K562 (cell line): ENCODE measurements around the gene ZC3H6. TPM values are rescaled to one million over a fixed set of nuclear protein-coding genes. Genes with fewer than 3 reads are reported as not detected.
A peak's percentile ranks its signal among the peaks of the same experiment; 100 is the strongest.

Source experiments
- ATAC-seq: fragments of 200-7000 bp; cut with Tn5 transposase; 3 replicates; pipeline ENCODE4 v1.9.1; 2020; ENCODE audit warnings: moderate library complexity
- BruUV-seq: library from RNA; stranded (reverse); fragments of 400-500 nt; replicated peaks from 2 replicates; lab custom pipeline; 2021; lab: Mats Ljungman, UMichigan
- CTCF ChIA-PET: fragments of 300-600 bp; formaldehyde crosslinking; extraction: SDS; loops from one replicate; lab custom pipeline; 2021; ENCODE audit warnings: low intra/inter-chr PET ratio; lab: Yijun Ruan, JAX
- POLR2A ChIA-PET: fragments of 300-600, 350-650 bp; sonication (Branson Sonifier 250); formaldehyde crosslinking; extraction: SDS; loops from one replicate; lab custom pipeline; 2021; ENCODE audit warnings: antibody characterized with exemption, inconsistent platforms; lab: Yijun Ruan, JAX
- DNase-seq, 4 experiments: peaks; one replicate each; pipeline versions ENCODE4 v3.0.0 to v3.0.0-alpha.2; 2011 to 2018; ENCODE audit warnings: low spot score in 3 of 4, mixed read lengths in 3 of 4; ENCODE audit errors: extremely low read depth in 1 of 4
- FAIRE-seq: peaks from 2 replicates; lab custom pipeline; 2011; peaks lifted over from hg19 to GRCh38; lab: Jason Lieb, UNC
- H2AFZ ChIP-seq: 2 replicates; pipeline ENCODE4 v1.6.0; 2011; ENCODE audit warnings: low read depth, low read length, control low read depth, inconsistent platforms
- H3K27ac ChIP-seq: fragments of 200-600 bp; 3 replicates; pipeline ENCODE4 v1.8.0; 2011; ENCODE audit warnings: low read depth, mild to moderate bottlenecking, control low read depth, inconsistent platforms, low read length, moderate library complexity, mixed read lengths; ENCODE audit errors: extremely low read depth
- H3K27me3 ChIP-seq, 2 experiments: fragments of 300-600 bp in 1 of 2; 2 replicates in 1 of 2; 3 replicates in 1 of 2; pipeline versions ENCODE4 v1.6.0 to v1.8.0; 2011; ENCODE audit warnings: inconsistent platforms in 2 of 2, low read length in 2 of 2, mild to moderate bottlenecking in 1 of 2, mixed read lengths in 1 of 2, moderate library complexity in 1 of 2; ENCODE audit not compliant: control insufficient read depth in 2 of 2, insufficient read depth in 2 of 2
- H3K36me3 ChIP-seq: fragments of 300-600 bp; 3 replicates; pipeline ENCODE4 v1.8.0; 2011; ENCODE audit warnings: mild to moderate bottlenecking, low read length, inconsistent platforms; ENCODE audit not compliant: control insufficient read depth, insufficient read depth
- H3K4me1 ChIP-seq, 2 experiments: fragments of 200-600 bp in 1 of 2; replicated peaks in 1 of 2; 2 replicates in 1 of 2; 3 replicates in 1 of 2; pipeline versions ENCODE4 v1.5.1 to v1.8.0; 2011; ENCODE audit warnings: inconsistent platforms in 2 of 2, low read length in 2 of 2, mild to moderate bottlenecking in 1 of 2, mixed read lengths in 1 of 2, moderate library complexity in 1 of 2; ENCODE audit not compliant: control insufficient read depth in 2 of 2, insufficient read depth in 2 of 2
- H3K4me2 ChIP-seq: 2 replicates; pipeline ENCODE4 v1.6.1; 2011; ENCODE audit warnings: low read length, control low read depth, inconsistent platforms, mixed read lengths; ENCODE audit not compliant: insufficient read depth
- H3K4me3 ChIP-seq: fragments of 200-600 bp; sonication (generic), shearing (Covaris generic); 2 replicates; pipeline ENCODE4 v1.5.1; 2016; ENCODE audit warnings: control low read depth, inconsistent platforms
- H3K79me2 ChIP-seq: fragments of 200-600 bp; 3 replicates; pipeline ENCODE4 v1.8.0; 2011; ENCODE audit warnings: low read length, inconsistent platforms; ENCODE audit not compliant: control insufficient read depth, insufficient read depth
- H3K9ac ChIP-seq, 2 experiments: 2 replicates each; pipeline versions ENCODE4 v1.6.0 to v1.6.1; 2011; ENCODE audit warnings: low read depth in 2 of 2, low read length in 2 of 2, control low read depth in 1 of 2, inconsistent platforms in 1 of 2, mild to moderate bottlenecking in 1 of 2, mixed read lengths in 1 of 2; ENCODE audit not compliant: insufficient read depth in 1 of 2
- H3K9me1 ChIP-seq: one replicate; pipeline ENCODE4 v1.6.0; 2011; ENCODE audit warnings: inconsistent platforms, mild to moderate bottlenecking, low read length, moderate library complexity; ENCODE audit not compliant: control insufficient read depth, insufficient read depth
- H3K9me3 ChIP-seq: replicated peaks from 2 replicates; pipeline ENCODE4 v1.5.1; 2011; ENCODE audit warnings: low read depth, low read length, inconsistent platforms; ENCODE audit not compliant: control insufficient read depth, insufficient read depth
- H4K20me1 ChIP-seq: replicated peaks from 2 replicates; pipeline ENCODE4 v1.6.1; 2011; ENCODE audit warnings: low read length, inconsistent platforms, mixed read lengths; ENCODE audit not compliant: control insufficient read depth, insufficient read depth
- ATF6 ChIP-seq: sonication (generic); formaldehyde crosslinking; IDR thresholded peaks from 2 replicates; pipeline ENCODE4 v1.4.0; 2020; ENCODE audit warnings: mild to moderate bottlenecking, missing genetic modification reagents
- BRD9 ChIP-seq: fragments of 450-650 bp; IDR thresholded peaks from 2 replicates; pipeline ENCODE4 v1.6.1; 2018; ENCODE audit warnings: low read depth; ENCODE audit not compliant: partially characterized antibody
- CAMTA2 ChIP-seq: fragments of 250-450 bp; sonication (Bioruptor Pico); conservative IDR thresholded peaks from 2 replicates; pipeline ENCODE4 v1.5.1; 2022
- CHD2 ChIP-seq: IDR thresholded peaks from 2 replicates; pipeline ENCODE4 v1.6.1; 2011; ENCODE audit warnings: low read depth, low read length
- CREBBP ChIP-seq: IDR thresholded peaks from one replicate; pipeline ENCODE4 v1.6.1; 2012; ENCODE audit warnings: low read depth, mild to moderate bottlenecking, control low read depth, inconsistent platforms, low read length
- EGR1 ChIP-seq: fragments of 450-650 bp; conservative IDR thresholded peaks from 2 replicates; pipeline ENCODE4 v1.6.1; 2017; ENCODE audit warnings: mild to moderate bottlenecking
- ESRRA ChIP-seq: fragments of 450-650 bp; IDR thresholded peaks from 2 replicates; pipeline ENCODE4 v1.6.1; 2014; ENCODE audit warnings: low read depth, mild to moderate bottlenecking, moderate library complexity, borderline replicate concordance
- FOS ChIP-seq: IDR thresholded peaks from 3 replicates; pipeline ENCODE4 v1.6.1; 2011; ENCODE audit not compliant: insufficient read length; ENCODE audit errors: extremely low read depth
- IRF9 ChIP-seq: fragments of 450-650 bp; IDR thresholded peaks from 2 replicates; pipeline ENCODE4 v1.6.1; 2016; ENCODE audit warnings: missing biosample characterization, missing genetic modification characterization
- JUND ChIP-seq, 2 experiments: IDR thresholded peaks; 2 replicates in 1 of 2; 3 replicates in 1 of 2; pipeline ENCODE4 v1.6.1; 2011; ENCODE audit warnings: borderline replicate concordance in 2 of 2, low read depth in 2 of 2, low read length in 2 of 2, improper control_type of control experiment in 1 of 2, missing biosample characterization in 1 of 2, missing genetic modification characterization in 1 of 2, missing genetic modification reagents in 1 of 2
- MAFG ChIP-seq: fragments of 450-650 bp; conservative IDR thresholded peaks from 2 replicates; pipeline ENCODE4 v1.6.1; 2016; ENCODE audit warnings: missing genetic modification characterization, missing compliant biosample characterization
- MAFK ChIP-seq: IDR thresholded peaks from 2 replicates; pipeline ENCODE4 v1.6.1; 2011; ENCODE audit warnings: low read length, improper control_type of control experiment
- MXI1 ChIP-seq: IDR thresholded peaks from 2 replicates; pipeline ENCODE4 v1.6.1; 2011; ENCODE audit warnings: low read depth, mild to moderate bottlenecking, improper control_type of control experiment, low read length
- MYC ChIP-seq, 2 experiments: fragments of 250-450 bp in 1 of 2; sonication (Bioruptor Pico) in 1 of 2; IDR thresholded peaks; 2 replicates each; pipeline versions ENCODE4 v1.5.1 to v1.6.1; 2012 to 2021; ENCODE audit warnings: low read depth in 2 of 2, borderline replicate concordance in 1 of 2, improper control_type of control experiment in 1 of 2, low read length in 1 of 2, mild to moderate bottlenecking in 1 of 2, moderate library complexity in 1 of 2
- PREB ChIP-seq: sonication (generic); formaldehyde crosslinking; IDR thresholded peaks from 2 replicates; pipeline ENCODE4 v1.8.1; 2023; ENCODE audit warnings: mild to moderate bottlenecking, missing genetic modification reagents
- RAD51 ChIP-seq: fragments of 450-650 bp; IDR thresholded peaks from 2 replicates; pipeline ENCODE4 v1.7.1; 2016; ENCODE audit warnings: low read depth, mild to moderate bottlenecking, borderline replicate concordance
- TAF9B ChIP-seq: fragments of 450-650 bp; IDR thresholded peaks from 2 replicates; pipeline ENCODE4 v1.6.1; 2018; ENCODE audit warnings: mild to moderate bottlenecking; ENCODE audit not compliant: partially characterized antibody
- TEAD2 ChIP-seq: fragments of 450-650 bp; IDR thresholded peaks from 2 replicates; pipeline ENCODE4 v1.6.1; 2016; ENCODE audit warnings: missing genetic modification characterization, control low read depth, missing compliant biosample characterization
- ZC3H8 ChIP-seq: fragments of 450-650 bp; IDR thresholded peaks from 2 replicates; pipeline ENCODE4 v1.6.1; 2017
- ZNF316 ChIP-seq: fragments of 450-650 bp; IDR thresholded peaks from 2 replicates; pipeline ENCODE4 v1.6.1; 2016
- ZNF584 ChIP-seq: fragments of 200-800 bp; sonication (Bioruptor generic); IDR thresholded peaks from 2 replicates; pipeline ENCODE4 v1.6.1; 2016; ENCODE audit warnings: low read depth, mild to moderate bottlenecking, missing genetic modification characterization, missing compliant biosample characterization
- WGBS: fragments of 100-300 bp; shearing (Covaris generic); methylation state at CpG from one replicate; pipeline ENCODE4 v1.1.6; 2016; ENCODE audit warnings: low coverage, mixed read lengths; ENCODE audit not compliant: insufficient coverage; ENCODE audit errors: missing lambda C conversion rate; 5-methylcytosine and 5-hydroxymethylcytosine counted together
- in situ Hi-C: fragments of 300-500 bp; cut with MboI; formaldehyde crosslinking; loops from 4 replicates; pipeline ENCODE4 v1.15.0; 2018; ENCODE audit warnings: inconsistent platforms, mixed read lengths
- intact Hi-C: fragments of 100-400 bp; cut with micrococcal nuclease; formaldehyde crosslinking; loops from 2 replicates; pipeline ENCODE4 v1.14.2; 2022
- polyA plus RNA-seq, 8 experiments: library from polyadenylated mRNA; depleted of rRNA in 4 of 8; stranded (reverse) in 5 of 8; unstranded in 3 of 8; fragments of >200 nt; fragmentation: Nextera tagmentation in 2 of 8; fragmentation: Illumina TruSeq in 1 of 8; extraction: Ambion mirVana in 2 of 8; extraction: Trizol in 1 of 8; gene quantifications; 2 replicates each; pipeline versions ENCODE4 v1.2.1 to v1.2.3, GENCODE V29; 2011 to 2014; ENCODE audit warnings: inconsistent platforms in 1 of 8, missing spikeins in 1 of 8
- total RNA-seq, 7 experiments: library from RNA; depleted of rRNA in 6 of 7; stranded (reverse); fragments of >200 nt in 6 of 7; fragmentation: Illumina TruSeq in 2 of 7; extraction: Trizol in 2 of 7; gene quantifications; 2 replicates each; pipeline versions ENCODE4 v1.2.1 to v1.2.3, GENCODE V29; 2011 to 2021; ENCODE audit warnings: low replicate concordance in 1 of 7

Gene ZC3H6
- total and polyA plus RNA-seq, 9 of the 15 experiments (the other 6 are each of a cell fraction or from before 2014, with no cell fraction given), result 0.45 to 1.9 (median 1.5) TPM

GRCh38 chr2:112230371-112230770 is 45.0 kb upstream of the ZC3H6 start:
- H3K79me2 ChIP-seq, result no peaks in the 10 kb centered on the region
- H3K9me1 ChIP-seq, result no peaks in the 10 kb centered on the region
- H3K4me3 ChIP-seq, result no peak overlapping the region
- no peaks in the 10 kb centered on the region for H3K9me3 ChIP-seq
- WGBS, result 93% methylated on average over 3 of the region's 3 CpGs
- BruUV-seq, result no TSS peak
- in situ Hi-C loops (loop anchor here (25.0 kb wide), 1 partner anchor 343 kb away; the partner anchor contains the start of genes ANAPC1 and MERTK), intact Hi-C loops (no loop called here)
- H3K4me1 ChIP-seq, result no peaks in the 10 kb centered on the region
- no peak for FAIRE-seq
- peaks cover 52% of the 10 kb centered on the region for H3K36me3 ChIP-seq
- no peak for ATAC-seq
- CTCF ChIA-PET, result no interaction called here
- H4K20me1 ChIP-seq, result no peaks in the 10 kb centered on the region
- H3K4me2 ChIP-seq, result no peak overlapping the region
- DNase-seq, result no peak
- H2AFZ ChIP-seq, result no peak overlapping the region
- no peaks in the 10 kb centered on the region for H3K27me3 ChIP-seq
- POLR2A ChIA-PET, result no interaction called here
- H3K9ac ChIP-seq, result no peak overlapping the region
- H3K27ac ChIP-seq, result no peak overlapping the region
- TF ChIP-seq ZNF316 (peak; percentile 88), EGR1 (no peak), TEAD2 (tag) (no peak), TAF9B (no peak), ZNF584 (CRISPR knock-in tag) (no peak), FOS (no peak), MXI1 (no peak), PREB (no peak), ESRRA (no peak), MAFK (peak; percentile 70), RAD51 (no peak), ATF6 (CRISPR knock-in tag) (no peak), JUND (IDR thresholded peaks at IDR 0.05; ENCODE audit: borderline replicate concordance, low read depth, low read length) (no peak), JUND (tag; IDR thresholded peaks at IDR 0.05; ENCODE audit: borderline replicate concordance, low read depth, low read length) (no peak), ZC3H8 (no peak), CREBBP (no peak), MAFG (tag) (peak; percentile 59; the same call in 1 of the 2 replicates), IRF9 (no peak), MYC (IDR thresholded peaks at IDR 0.05; ENCODE audit: low read depth, low read length) (no peak), MYC (CRISPR knock-in tag; IDR thresholded peaks at IDR 0.05; ENCODE audit: borderline replicate concordance, low read depth) (no peak), CHD2 (no peak), CAMTA2 (no peak), BRD9 (no peak)
